Stimulated activated memory B cell treated with anti-CD40 and anti-IgM and Interleukin-4, amounts not matched to agents 10 μg/mL and 1 μg/mL and 100 μg/mL, for 72 hours (primary cell): ENCODE results near the gene HOXC4.

Experiments used
- ATAC-seq: fragments of 150-1000 bp; cut with Tn5 transposase; 2 replicates; pipeline ENCODE4 v1.10.0; 2021
- H3K27ac Mint-ChIP-seq: one replicate; pipeline ENCODE4 v1.8.0; 2022; ENCODE audit warnings: mild to moderate bottlenecking, mixed read lengths
- H3K27me3 Mint-ChIP-seq: one replicate; pipeline ENCODE4 v1.8.0; 2022; ENCODE audit warnings: mixed read lengths
- H3K36me3 Mint-ChIP-seq: one replicate; pipeline ENCODE4 v1.8.0; 2022; ENCODE audit warnings: mixed read lengths
- H3K4me1 Mint-ChIP-seq: one replicate; pipeline ENCODE4 v1.8.0; 2022; ENCODE audit warnings: mixed read lengths
- H3K4me3 Mint-ChIP-seq: one replicate; pipeline ENCODE4 v1.8.0; 2022; ENCODE audit warnings: mild to moderate bottlenecking, moderate library complexity, mixed read lengths
- H3K9me3 Mint-ChIP-seq: one replicate; pipeline ENCODE4 v1.8.0; 2022; ENCODE audit warnings: mixed read lengths

The HOXC4 gene

DNA sequence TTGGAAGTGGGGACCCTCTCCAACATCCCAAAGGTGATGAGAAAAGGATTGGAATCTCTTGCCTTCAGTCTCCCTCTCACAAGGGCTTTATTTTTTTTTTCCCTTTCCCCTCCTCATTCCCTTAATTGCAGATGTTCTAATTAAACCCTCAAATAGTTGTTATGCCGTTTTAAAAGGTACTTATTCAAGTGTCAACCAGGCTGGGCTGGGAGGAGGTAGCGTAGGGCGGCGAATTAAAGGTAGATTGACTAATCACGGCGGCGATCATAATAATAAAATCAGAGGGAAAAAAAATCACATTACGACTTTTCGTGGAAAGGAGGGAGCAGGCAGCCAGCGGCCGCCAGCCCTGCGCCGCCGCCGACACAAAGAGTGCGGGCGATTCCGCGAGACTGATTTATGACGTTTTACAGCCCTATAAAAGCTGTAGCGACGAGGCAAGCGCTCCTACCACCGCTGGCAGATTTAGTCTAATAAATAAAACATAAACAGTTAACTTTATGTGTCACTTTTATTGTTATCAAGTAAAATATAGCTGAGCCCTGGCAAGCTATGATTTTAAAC is 1.7 kb upstream of the HOXC4 start:
- peaks cover 55% of the 10 kb centered on the region for H3K4me1 Mint-ChIP-seq
- H3K27ac Mint-ChIP-seq = peak overlapping the region; percentile 91
- no peak for ATAC-seq
- H3K36me3 Mint-ChIP-seq = no peaks in the 10 kb centered on the region
- H3K4me3 Mint-ChIP-seq = peak overlapping the region; percentile 32
- H3K27me3 Mint-ChIP-seq = peaks cover 58% of the 10 kb centered on the region
- no peaks in the 10 kb centered on the region for H3K9me3 Mint-ChIP-seq

DNA sequence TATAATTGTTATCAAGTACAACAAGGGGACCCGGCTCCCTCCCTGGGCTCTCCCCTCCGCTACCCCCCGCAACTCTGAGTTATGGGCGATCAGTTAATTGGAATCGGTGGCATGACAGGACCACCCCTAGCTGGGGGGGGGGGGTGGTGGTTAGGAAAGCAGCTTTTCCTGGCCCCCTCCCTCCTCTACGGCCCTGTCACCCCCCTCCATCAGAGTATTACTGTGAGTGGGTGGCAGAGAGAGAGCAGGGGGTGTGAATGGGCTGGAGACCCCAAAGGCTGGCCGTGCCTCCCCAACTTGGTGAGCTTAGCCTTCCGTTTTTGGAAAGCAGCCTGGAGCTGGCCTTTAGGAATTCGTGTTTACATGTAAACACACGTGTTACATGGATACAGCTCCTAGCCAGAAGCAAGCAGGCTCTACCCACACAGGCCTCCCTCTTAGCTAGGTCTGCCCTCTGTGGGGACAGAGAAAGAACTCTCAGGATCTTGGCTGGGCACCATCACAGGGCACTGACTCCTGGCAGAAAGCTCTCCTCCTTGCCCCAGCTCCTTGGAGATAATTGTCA is 1.1 kb upstream of the HOXC4 start:
- no peaks in the 10 kb centered on the region for H3K9me3 Mint-ChIP-seq
- H3K4me1 Mint-ChIP-seq = peaks cover 60% of the 10 kb centered on the region
- no peaks in the 10 kb centered on the region for H3K36me3 Mint-ChIP-seq
- ATAC-seq = no peak
- peak overlapping the region; percentile 91 for H3K27ac Mint-ChIP-seq
- H3K4me3 Mint-ChIP-seq = peak overlapping the region; percentile 94
- peaks cover 52% of the 10 kb centered on the region for H3K27me3 Mint-ChIP-seq

DNA sequence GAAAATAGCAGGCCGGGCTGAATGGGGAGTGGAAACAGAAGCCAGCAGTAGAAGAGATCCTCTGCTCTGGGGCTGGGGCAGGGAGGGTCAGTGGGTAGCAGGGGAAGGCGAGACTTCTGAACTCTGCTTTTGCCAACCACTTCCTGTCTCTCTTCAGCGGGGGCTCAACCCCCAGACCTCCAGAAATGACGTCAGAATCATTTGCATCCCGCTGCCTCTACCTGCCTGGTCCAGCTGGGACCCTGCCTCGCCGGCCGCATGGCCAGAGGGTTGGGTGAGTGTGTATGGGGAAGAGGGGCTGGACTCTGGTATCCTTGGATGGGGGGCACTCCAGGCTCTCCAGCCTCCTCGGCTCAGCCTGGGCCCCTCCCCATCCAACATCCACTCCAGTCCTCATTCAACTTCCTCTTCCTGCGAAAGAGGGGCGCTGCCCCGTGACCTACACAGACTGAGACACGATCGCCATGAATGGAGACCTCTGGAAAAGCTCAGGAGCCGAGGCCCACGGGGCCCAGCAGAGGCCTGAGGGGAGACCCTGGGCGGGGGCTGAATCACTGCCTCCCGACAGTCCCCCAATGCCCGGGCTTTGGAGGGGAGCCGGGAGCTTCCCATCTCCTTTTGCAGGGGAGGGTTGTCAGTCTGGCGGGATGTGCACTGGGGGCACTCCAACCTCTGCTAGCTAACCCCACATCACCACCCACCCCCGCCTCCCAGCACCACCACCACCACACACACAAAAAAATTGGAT is 458 bp upstream of the HOXC4 start:
- Mint-ChIP-seq H3K36me3 (peaks cover 1% of the 10 kb centered on the region), H3K27ac (peak overlapping the region; percentile 91), H3K27me3 (peaks cover 49% of the 10 kb centered on the region), H3K9me3 (no peaks in the 10 kb centered on the region), H3K4me3 (peak overlapping the region; percentile 94), H3K4me1 (peaks cover 60% of the 10 kb centered on the region)
- ATAC-seq = peak; percentile 84

DNA sequence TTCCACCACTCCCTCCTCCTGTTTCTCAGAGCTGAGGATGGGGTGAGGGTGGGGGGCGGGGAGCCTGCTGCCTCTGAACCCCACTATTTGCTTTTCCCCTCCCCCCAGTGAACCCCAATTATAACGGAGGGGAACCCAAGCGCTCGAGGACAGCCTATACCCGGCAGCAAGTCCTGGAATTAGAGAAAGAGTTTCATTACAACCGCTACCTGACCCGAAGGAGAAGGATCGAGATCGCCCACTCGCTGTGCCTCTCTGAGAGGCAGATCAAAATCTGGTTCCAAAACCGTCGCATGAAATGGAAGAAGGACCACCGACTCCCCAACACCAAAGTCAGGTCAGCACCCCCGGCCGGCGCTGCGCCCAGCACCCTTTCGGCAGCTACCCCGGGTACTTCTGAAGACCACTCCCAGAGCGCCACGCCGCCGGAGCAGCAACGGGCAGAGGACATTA is 1.1 kb downstream of the HOXC4 start:
- Mint-ChIP-seq H3K4me3 (peak overlapping the region; percentile 94), H3K36me3 (peaks cover 10% of the 10 kb centered on the region), H3K27me3 (peaks cover 44% of the 10 kb centered on the region), H3K9me3 (no peaks in the 10 kb centered on the region), H3K27ac (peak overlapping the region; percentile 91), H3K4me1 (peaks cover 60% of the 10 kb centered on the region)
- ATAC-seq = no peak

DNA sequence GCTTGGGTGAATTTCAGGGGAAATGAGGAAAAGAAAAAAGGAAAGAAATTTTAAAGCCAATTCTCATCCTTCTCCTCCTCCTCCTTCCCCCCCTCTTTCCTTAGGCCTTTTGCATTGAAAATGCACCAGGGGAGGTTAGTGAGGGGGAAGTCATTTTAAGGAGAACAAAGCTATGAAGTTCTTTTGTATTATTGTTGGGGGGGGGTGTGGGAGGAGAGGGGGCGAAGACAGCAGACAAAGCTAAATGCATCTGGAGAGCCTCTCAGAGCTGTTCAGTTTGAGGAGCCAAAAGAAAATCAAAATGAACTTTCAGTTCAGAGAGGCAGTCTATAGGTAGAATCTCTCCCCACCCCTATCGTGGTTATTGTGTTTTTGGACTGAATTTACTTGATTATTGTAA is 1.9 kb downstream of the HOXC4 start:
- Mint-ChIP-seq H3K27me3 (peaks cover 41% of the 10 kb centered on the region), H3K4me3 (no peak overlapping the region), H3K27ac (no peak overlapping the region), H3K36me3 (peaks cover 13% of the 10 kb centered on the region), H3K4me1 (peaks cover 53% of the 10 kb centered on the region), H3K9me3 (no peaks in the 10 kb centered on the region)
- no peak for ATAC-seq

DNA sequence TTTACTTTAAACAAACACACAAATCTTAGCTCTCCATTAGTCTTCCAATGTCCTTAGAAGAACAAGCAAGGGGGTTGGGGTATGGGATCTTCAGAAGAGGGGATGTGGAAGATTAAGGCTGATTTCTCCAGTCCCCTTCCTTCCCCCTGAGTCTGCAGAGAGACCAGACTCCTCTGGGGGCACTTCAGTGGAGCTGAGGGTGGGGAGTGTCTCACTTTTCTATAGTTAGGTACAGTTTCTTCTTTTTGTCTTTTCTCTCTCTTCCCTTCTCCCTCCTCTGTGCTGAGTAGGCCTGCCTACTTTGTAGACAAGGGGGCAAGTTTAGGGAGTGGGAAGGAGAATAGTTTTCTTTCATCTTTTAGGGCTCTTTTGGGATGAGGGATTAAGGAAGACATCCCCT is 2.5 kb downstream of the HOXC4 start:
- Mint-ChIP-seq H3K36me3 (peaks cover 13% of the 10 kb centered on the region), H3K9me3 (no peaks in the 10 kb centered on the region), H3K4me1 (peaks cover 48% of the 10 kb centered on the region), H3K27ac (no peak overlapping the region), H3K4me3 (no peak overlapping the region), H3K27me3 (peaks cover 37% of the 10 kb centered on the region)
- no peak for ATAC-seq

DNA sequence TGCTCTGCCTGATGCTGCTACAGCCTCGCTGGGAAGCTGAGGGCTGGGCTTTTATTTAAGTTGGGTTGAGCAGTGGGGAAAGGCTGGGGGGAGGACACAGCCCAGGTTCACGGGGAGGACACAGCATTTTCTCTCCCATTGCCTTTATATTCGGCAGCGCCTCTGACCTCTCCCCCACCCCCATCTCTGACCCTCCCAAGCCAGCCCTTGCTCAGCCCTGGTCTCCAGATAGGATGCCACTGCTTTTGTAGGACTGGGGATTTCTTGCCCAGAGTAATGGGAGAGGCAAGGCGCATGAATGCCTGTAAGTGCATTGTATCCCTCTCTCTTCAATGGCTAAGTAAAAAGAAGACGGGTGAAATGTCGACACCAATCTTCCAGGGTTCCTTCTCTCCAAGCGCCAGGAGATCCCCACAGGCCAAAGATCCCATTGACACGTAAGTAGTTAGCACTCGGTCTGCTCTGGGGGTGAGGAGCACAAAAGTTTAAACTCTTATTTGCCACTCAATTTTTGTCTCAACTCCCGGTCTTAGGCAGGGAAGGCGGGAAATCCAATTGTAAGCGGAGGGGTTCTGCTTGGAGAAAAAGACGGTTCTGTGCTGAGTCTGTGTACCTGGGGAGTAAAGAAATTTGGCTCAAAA is 4.6 kb downstream of the HOXC4 start:
- Mint-ChIP-seq H3K9me3 (no peaks in the 10 kb centered on the region), H3K4me1 (peaks cover 27% of the 10 kb centered on the region), H3K27me3 (peaks cover 32% of the 10 kb centered on the region), H3K36me3 (peaks cover 13% of the 10 kb centered on the region), H3K4me3 (no peak overlapping the region), H3K27ac (no peak overlapping the region)
- ATAC-seq = no peak

DNA sequence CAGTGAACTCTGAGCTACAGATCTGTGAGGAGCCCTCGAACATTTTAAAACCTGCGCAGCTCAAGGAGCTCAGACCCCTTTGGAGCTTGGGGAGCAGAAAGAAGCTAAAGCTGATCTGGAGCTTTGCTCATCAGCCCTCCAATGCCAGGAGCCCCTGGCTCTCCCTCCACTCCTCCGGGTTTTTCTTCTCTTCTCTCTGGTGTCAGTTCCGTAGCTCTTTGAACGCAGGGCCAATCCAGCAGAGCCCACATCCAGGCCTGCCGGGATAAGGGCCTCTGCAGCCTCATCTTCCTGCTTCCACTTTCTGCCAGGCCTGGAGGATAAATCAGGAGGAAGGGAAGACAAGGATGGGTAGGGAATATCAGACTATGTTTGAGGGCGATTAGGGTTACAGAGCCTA is 6.0 kb downstream of the HOXC4 start:
- no peak for ATAC-seq
- Mint-ChIP-seq H3K27me3 (peaks cover 31% of the 10 kb centered on the region), H3K4me3 (no peak overlapping the region), H3K9me3 (no peaks in the 10 kb centered on the region), H3K36me3 (peaks cover 13% of the 10 kb centered on the region), H3K27ac (no peak overlapping the region), H3K4me1 (peaks cover 22% of the 10 kb centered on the region)

DNA sequence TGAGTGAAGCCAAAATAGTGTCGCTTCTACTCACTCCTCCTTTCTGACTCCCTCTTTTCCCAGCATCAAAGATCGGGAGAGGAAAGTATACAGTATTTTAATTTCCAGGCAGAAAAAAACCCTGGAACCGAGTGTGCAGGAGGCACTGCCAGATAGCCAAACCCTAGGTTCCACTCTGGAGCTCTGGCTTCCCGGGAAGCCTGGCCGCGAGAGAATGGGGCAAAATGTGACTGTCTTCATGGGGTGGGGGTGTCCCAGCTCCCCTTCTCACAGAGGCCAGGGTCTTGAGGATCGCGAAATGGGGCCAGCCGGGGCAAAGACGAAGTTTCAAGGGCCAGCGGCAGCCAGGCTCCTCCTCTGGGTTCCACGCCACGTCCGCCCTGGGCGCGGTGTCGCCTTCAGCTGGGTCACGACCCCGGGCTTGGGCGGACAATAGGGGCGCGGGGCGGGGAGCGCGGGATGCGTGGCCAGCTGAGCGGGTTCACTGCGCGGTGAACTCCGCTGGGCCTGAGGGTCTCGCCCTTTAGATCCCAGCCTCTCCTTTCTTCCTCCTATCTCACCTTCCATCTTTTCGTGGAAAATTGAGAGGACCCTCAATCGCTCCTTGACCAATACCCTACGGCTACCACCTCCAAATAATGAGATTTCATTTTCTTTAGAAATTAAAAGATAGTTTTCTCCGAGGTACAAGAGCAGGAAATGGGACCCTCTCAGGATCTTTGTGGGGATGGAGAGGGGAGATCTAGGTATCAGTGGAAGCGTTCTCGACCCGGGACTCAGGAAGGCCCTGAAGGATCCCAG is 6.7 kb downstream of the HOXC4 start:
- H3K36me3 Mint-ChIP-seq = peaks cover 13% of the 10 kb centered on the region
- H3K9me3 Mint-ChIP-seq = no peaks in the 10 kb centered on the region
- H3K4me3 Mint-ChIP-seq = no peak overlapping the region
- ATAC-seq = peak; percentile 36
- no peak overlapping the region for H3K27ac Mint-ChIP-seq
- H3K4me1 Mint-ChIP-seq = peaks cover 17% of the 10 kb centered on the region
- peaks cover 30% of the 10 kb centered on the region for H3K27me3 Mint-ChIP-seq

DNA sequence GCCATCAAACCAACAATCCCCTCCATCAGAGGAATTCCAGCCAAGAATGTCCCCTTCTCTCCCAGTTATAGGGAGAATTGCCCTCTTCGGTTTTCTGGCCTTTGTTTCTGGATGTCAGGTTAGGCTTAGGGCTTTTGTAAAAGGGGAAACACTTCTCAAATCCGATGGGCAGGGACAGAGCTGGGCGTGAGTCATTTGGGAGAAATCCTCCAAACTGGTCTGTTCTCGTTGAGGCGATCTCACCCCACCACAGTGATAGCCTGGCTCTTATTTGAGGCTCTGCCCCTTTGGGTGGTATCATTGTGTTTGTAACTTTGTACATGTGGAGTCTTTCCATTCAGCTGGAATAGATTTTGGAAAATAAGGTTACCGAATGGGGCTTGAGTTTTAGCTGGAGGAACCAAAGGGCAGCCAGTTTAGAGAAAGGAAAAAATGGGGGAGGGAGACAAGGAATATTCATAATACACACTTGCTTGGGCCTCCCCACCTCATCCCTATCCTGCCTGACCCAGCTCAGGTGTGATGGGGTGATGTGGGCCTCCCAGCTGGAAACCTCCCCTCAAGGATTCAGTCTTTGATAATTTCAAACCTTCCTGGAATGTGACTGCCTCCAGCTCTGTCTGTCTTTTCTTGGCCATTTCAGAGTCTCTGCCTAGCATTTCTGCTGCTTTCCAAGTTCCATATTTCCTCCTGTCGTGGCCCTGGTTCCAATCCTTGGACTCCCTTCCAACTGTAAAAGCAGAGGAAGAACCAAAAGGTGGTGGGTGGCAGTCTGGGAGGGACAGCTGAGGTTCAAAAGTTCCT is 7.5 kb downstream of the HOXC4 start:
- Mint-ChIP-seq H3K4me1 (peaks cover 9% of the 10 kb centered on the region), H3K27me3 (peaks cover 32% of the 10 kb centered on the region), H3K27ac (no peak overlapping the region), H3K9me3 (no peaks in the 10 kb centered on the region), H3K36me3 (peaks cover 13% of the 10 kb centered on the region), H3K4me3 (no peak overlapping the region)
- no peak for ATAC-seq

DNA sequence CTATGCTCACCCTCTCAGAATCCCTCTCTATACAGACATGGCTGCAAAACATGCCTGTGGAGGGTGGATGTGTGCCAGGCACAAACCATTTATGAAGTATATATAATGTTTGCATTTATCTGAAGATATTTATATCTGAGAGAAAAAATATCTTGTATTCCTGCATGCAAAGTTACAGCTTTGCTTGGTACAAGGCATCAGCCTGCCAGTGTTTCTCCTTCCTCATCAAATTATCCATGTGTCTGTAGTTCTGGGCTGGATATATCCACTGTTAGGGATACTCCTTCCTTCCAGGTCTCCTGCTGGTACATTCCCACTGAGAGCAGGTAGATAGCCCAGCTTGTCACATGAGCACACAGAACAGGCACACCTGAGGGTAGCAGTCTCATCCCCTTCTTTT is 12.0 kb downstream of the HOXC4 start:
- no peaks in the 10 kb centered on the region for H3K4me1 Mint-ChIP-seq
- ATAC-seq = no peak
- H3K27me3 Mint-ChIP-seq = peaks cover 20% of the 10 kb centered on the region
- H3K4me3 Mint-ChIP-seq = no peak overlapping the region
- no peak overlapping the region for H3K27ac Mint-ChIP-seq
- H3K36me3 Mint-ChIP-seq = no peaks in the 10 kb centered on the region
- H3K9me3 Mint-ChIP-seq = no peaks in the 10 kb centered on the region

DNA sequence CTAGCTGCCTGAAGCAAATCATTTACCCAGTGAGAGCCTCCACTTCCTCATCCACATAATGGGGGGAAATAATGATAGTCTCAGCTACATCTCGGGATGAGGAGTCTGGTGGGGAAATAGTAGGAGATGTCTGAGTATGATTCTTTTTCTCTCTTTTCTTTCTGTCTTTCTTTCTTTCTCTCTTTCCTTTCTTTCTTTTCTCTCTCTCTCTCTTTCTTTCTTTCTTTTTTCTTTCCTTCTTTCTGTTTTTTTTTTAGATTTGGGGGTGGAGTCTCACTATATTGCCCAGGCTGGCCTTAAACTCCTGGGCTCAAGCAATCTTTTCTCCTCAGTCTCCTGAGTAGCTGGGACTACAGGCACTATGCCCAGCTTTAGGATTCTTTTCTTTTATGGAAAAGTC is 12.8 kb downstream of the HOXC4 start:
- no peaks in the 10 kb centered on the region for H3K9me3 Mint-ChIP-seq
- H3K36me3 Mint-ChIP-seq = no peaks in the 10 kb centered on the region
- no peak overlapping the region for H3K27ac Mint-ChIP-seq
- H3K27me3 Mint-ChIP-seq = peaks cover 20% of the 10 kb centered on the region
- no peak overlapping the region for H3K4me3 Mint-ChIP-seq
- H3K4me1 Mint-ChIP-seq = no peaks in the 10 kb centered on the region
- ATAC-seq = no peak

DNA sequence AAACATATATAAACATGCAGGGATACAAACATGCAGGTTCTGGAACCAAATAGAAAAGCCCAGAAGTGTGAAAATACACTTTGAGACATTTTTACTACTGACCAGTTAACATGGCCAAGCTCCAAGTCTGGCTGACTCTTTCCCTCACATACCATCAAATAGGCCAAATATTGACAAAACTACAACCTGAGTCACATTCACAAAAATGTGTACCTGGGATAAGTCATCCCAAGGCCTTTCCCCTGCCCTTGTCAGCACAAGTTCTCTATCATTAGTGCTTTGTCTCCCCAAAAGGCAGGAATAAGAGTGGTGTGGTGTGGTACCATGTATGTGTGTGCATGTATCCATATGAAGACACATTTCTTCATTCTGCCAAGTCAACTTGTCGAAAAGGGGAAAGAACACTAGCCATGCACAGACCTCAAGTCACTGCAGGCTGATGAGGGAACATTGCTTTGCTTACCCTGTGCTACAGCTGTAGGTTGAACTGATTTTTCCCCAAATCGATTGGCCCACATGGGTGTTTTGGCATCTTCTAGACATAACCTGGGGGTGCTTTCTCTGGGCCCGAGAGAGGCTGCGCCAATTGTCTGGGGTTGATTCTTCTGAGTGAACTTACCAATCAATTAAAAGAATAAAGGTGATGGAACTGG is 14.9 kb downstream of the HOXC4 start:
- no peak overlapping the region for H3K27ac Mint-ChIP-seq
- no peaks in the 10 kb centered on the region for H3K36me3 Mint-ChIP-seq
- no peak for ATAC-seq
- peaks cover 10% of the 10 kb centered on the region for H3K27me3 Mint-ChIP-seq
- H3K4me1 Mint-ChIP-seq = no peaks in the 10 kb centered on the region
- no peaks in the 10 kb centered on the region for H3K9me3 Mint-ChIP-seq
- no peak overlapping the region for H3K4me3 Mint-ChIP-seq

DNA sequence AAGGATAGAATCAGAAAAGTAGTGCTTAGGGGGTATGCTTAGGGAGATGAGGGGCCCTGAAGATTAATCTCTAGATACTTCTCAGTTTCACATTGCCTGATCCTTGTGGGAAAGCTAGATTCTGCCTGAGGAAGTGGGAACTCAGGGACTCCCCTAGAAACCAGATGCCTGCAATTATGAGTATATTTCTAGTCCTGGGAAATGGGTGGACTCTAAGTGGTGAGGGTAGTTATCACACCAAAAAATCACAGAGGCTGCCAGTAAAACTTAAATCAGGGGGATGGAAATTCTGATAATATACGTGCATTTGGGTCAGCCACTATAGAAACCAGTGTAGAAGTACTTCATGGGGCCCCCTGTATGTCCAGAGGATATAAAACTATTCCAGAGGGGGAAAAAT is 18.3 kb downstream of the HOXC4 start:
- Mint-ChIP-seq H3K36me3 (no peaks in the 10 kb centered on the region), H3K27ac (no peak overlapping the region), H3K4me1 (no peaks in the 10 kb centered on the region), H3K9me3 (no peaks in the 10 kb centered on the region), H3K27me3 (no peaks in the 10 kb centered on the region), H3K4me3 (no peak overlapping the region)
- ATAC-seq = no peak
